IPS DF 4.7 (cell line): ENCODE results near the gene LMF2.

Experiments used
- DNase-seq: peaks from one replicate; pipeline ENCODE4 v3.0.0-alpha.2; 2013; ENCODE audit warnings: low spot score; ENCODE audit errors: extremely low read depth

LMF2 gene

DNA sequence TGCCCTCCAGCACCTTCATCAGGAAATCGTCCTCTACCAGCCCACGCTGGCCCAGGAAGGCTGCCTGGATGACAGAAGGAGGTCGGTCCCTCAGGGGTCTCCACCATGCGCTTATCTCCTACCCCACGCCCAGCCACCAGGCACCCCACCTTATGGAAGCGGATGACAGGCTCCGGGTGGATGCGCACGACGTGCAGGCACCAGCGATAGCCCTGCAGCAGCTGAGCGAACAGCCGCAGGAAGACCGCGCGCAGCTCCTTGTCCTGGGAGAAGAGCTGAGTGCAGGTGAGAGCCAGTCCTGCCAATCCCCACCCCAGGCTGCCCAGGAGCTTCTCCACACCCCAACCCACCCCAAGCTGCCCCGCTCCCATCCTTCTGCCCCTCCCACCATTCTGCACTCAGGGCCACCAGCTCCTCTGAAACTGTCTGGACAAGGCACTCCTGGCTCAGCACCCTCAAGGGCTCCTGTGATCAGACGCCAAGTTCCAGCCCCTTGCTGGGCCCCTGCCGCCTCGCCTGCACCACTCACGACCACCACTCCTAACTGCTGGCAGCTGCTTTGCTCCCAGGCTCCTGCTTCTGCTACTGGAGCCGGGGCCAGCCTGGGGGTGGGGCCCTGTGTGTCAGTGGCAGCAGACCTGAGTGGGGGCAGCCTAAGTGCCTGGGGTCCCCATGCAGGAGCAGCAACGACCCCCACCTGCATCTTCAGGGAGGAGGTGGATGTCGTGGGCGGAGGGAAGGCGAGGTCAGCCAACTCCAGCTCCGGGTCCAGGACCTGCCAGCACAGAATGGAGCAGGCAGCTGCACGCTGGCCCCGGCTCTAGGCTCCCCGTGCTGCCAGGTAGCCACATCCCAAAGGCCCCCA lies 42.2 kb downstream of the LMF2 start:
- no peak for DNase-seq

DNA sequence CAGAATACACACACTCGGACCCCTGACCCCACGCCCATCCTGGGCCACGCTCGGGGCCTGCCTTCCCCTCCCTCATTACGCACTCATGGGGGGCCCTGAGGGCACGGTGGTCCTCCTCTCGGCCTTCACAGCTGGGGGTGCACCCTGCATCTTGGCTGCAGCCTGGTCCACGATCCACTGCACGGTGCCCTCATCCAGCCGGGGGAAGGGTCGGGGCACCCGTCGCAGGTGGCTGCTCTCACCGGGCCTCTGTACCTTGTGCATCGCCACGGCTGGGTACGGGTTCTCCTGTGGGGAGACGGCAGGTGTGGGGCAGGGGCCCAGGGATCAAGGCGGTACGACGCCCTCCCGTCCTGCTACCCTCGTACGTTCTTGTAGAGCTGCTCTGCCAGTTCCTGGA lies 43.1 kb downstream of the LMF2 start:
- DNase-seq: no peak

DNA sequence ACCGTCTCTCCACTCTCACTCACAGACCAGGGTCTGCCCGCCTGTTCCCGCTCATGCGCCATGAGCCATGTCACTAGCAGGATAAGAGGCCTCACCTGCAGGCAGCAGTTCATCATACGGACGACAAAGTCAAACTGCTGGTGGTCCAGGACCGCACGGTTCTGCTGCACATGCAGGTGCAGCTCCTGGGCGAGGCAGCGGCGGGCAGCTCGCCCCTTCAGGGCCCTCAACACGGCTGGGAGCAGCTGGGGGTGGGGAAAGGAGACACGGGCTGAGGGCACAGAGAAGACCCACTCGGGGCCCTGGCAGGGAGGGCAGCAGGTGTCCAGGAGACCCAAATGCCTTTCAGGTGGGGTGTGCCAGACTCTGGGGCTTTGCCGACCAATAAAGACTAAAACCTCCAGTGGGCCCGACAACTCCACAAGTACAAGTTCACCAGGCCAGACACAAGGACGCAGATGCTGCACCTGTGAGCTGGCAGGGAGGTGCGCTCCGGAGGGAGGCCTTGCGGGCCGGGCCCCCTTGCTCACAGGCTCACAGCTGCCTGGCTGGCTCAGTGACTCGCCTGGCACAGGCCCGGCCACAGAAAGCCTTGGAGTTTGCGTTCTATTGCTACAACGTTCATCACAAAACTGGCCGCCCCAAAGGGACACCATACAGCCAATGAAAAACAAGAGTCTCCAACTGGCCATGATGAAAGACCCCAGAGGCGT lies 44.2 kb downstream of the LMF2 start:
- no peak for DNase-seq

DNA sequence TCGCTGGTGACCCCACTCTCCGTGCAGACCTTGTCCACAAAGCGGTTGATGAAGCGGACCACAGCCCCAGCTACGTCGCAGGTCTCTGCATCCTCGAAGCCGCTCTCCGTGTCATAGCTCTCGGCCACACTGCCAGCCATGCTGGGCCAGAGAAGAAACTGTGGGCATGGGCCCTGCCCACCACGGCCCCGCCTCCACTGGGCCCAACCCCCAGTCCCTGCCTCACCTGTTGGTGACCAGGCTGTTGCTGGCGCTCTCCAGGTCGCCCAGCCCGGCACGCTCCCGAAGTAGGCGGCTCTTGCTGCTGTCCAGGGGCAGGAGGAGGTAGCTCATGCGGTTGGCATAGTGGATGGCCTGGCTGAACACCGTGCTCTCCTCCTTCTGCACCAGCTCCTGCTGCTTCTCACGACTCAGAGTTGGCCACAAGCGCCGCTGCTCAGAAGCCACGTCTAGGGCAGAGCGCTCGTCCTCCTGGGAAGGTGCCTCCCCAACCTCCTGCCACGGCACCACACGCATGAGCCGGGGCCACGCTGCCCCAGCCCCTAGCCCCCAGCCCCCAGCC lies 45.4 kb downstream of the LMF2 start:
- DNase-seq: no peak

DNA sequence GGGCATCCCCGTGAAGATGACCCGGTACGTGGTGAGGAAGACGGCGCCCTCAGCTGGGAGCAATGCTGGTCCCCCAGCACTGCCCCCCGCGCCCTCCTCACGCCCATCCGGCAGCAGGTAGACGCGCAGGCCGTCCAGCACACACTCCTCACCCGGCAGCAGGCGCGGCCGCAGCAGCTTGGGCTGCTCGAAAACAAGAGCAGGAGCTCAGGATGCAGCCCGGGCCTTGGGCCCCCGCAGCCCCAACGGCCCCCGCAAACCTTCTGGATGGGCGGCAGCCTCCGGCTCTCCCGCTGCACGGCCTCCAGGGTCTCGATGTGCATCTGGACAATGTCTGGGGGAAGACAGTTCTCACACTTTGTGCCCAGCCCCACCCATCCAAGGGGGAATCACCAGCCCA lies 46.0 kb downstream of the LMF2 start:
- no peak for DNase-seq

DNA sequence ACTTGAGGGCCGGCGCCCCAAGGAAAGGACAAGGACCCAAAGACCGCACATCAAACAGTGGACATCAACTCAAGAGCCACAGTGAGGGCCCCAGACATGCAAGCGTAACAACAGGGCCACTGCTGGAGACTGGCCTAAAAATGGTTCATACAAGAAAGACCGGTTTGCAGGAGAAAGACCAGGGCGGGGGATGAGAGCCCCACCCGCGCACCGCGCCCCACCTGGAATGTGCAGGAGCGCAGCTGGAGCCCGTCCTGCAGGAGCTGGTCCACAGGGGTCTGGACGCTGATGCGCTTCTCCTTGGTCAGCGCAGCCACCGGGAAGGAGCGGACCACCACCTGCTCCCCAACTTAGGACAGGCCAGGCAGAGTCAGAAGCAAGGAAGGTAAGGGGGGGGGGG lies 46.6 kb downstream of the LMF2 start:
- DNase-seq: no peak

DNA sequence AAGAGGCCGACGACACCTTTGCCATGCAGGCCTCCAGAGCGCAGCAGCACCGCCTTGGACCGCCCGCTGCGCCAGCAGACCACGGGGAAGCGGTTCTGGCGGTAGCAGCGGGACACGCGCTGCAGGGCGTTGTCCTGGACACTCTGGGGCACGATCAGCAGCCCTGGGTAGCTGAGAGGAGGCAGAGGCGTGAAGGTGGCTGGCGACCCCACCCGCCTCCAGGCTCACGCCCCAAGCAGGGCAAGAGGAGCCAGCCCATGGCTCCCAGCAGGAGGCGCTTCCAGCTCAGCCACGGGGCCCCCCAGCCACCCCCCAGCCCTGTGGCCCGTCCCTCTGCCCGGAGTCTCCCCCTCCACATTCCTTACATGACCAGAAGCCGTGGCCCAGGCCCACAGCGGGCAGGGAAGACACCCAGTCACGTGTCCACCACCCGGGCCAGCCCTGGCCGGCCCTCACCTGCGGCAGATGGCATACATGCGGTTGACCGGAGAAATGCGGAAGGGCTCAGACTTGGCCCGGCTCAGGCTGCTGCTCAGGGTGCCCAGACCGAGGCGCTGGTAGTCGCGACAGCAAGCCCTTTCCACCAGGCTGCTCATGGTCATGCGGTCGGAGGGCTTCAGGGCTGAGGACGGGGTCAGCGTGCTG lies 47.9 kb downstream of the LMF2 start:
- DNase-seq: no peak

DNA sequence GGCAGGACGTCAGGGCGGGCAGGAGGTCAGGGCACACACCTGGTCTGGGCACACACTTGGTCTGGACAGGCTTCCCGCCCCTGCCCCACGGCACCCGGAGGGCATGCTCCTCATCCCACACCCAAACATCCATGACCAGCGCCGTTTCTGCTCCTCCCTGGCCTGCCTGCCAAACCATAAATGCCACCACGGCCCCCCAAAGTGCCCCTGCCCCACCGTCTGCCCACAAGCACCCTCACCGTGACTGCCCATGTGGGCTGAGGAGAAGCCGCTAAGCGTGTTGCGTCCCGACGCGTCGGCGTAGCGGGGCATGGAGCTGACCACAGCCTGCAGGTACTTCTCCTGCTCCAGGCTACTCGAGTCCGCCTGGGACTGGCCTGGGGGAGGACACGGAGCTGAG lies 48.5 kb downstream of the LMF2 start:
- DNase-seq: no peak

DNA sequence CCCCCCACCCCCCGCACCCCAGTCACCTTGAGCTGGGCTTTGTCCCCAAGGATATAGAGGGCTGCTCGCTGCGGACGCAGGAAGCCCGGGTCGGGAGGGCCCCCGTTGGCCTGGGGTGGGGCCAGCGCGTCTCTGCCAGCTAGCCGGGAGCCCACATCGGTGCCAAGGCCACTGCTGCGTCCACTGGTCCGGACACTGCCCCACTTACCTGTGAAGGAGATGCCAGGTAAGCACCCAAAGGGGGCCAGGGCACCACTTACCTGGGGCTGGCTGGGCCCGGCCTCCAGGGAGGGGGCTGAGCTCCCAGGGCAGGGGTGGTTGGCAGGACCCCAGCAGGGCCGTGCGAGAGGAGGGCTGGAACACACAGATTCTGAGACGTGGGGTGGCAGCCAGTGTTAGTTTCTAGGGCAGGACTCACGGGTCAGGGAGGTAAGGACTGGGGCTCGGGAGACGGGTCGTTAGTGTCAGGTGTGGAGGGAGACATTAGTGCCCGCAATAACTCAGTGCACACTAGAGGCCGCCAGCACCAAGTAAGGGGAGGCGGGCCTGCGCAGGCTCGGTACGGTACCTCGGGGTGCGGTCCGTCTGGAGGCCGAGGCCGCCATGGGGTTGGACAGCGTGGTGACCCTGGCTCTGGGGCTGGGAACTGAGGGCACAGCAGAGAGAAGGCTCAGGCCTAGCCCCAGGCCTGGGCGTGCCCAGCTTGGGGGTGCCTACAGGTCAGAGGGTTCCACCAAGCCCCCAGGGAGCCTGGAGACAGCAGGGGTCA lies 50.9 kb downstream of the LMF2 start:
- DNase-seq: no peak

DNA sequence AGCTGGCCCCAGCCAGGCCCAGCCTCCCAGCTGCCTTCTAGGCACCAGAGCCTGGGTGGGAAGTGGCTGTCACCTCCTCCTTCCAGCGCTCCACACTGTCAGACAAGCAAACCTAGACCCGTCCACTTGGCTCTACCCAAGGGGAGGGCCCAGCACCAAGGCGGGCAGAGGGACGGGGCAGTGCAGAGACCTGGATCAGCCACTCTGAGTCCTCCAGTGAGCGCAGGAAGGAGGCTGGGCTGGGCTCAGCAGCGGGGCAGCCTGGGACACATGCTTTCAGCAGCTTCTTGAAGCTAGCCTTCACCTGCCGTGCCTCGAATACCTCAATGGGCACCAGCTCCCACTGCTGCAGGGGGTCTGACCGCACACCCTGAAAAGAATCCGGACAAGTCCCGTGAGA lies 51.5 kb downstream of the LMF2 start:
- no peak for DNase-seq

DNA sequence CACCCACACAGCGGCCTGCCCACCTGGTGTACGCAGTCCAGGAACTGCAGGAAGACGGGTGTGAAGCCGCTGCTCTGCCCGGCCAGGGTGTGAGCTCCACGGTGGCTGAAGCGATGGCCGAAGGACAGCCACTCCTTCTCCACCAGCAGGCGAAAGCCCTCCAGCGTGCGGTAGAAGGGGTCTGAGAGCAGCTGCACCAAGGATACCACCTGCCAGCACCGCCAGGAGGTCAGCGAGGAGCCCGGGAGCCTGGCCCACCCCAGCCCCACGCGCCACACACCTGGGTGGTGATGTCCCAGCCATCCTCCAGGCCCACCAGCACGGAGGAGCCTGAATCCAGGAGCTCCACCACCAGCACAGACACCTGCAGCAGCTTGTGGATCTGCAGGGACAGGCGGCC lies 52.3 kb downstream of the LMF2 start:
- no peak for DNase-seq

DNA sequence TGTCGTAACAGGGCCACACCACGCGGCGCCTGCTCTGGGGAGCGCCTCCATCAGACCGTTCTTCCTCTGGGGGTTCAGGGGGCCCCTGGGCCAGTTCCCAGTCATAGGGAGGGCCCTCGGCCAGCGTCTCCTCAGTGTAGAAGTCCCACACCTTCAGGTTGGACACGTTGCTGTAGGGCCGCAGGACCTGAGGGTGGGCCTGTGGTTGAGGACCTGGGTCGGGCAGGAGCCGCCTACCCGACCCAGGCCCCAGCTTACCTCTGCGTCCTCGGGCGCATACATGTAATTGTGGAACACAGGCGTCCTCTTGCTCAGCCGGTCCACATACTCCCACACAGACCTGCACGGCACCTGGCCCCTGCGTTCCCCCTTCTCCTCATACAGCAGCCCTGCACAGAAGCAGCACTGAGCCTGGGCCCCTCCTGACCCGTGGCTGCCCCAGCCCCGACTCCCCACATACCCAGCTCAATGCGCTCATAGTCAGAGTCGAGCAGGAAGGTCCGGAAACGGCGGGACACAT lies 52.9 kb downstream of the LMF2 start:
- no peak for DNase-seq
